Measurements from ENCODE around the gene SH3PXD2B. TPM values are rescaled to one million over a fixed set of nuclear protein-coding genes. Genes with fewer than 3 reads are reported as not detected.

Gene SH3PXD2B
- total and polyA plus RNA-seq, 10 of the 15 experiments (the other 5 are each of a cell fraction or from before 2014, with no cell fraction given): 0.05 to 1.6 (median 0.57) TPM

DNA sequence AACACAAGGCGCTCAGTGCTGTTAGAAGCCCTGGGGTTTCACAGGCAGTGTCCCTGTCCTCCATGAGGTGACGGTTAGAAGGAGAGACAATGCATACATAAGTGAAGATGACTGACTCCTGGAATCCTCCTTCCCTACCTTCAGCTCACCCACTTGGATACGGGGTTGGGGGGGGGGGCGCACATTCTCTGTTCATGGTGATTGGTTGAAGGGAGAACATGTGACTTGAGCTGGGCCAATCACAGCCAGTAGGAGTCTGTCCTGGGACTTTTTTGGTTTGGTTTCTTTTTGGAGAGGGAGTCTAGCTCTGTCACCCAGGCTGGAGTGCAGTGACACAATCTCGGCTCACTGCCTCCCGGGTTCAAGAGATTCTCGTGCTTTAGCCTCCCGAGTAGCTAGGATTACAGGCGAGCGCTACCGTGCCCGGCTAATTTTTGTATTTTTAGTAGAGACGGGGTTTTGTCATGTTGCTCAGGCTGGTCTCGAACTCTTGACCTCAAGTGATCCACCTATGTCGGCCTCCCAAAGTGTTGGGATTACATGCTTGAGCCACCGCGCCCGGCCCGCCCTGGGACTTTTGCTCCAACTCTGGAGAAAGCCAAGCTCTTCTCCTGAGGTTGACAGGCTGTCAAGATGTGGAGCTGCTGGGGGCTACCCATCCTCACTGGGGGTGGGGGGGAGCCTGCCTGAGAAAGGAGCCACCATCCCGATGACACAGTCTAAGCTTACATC lies 30.8 kb downstream of the SH3PXD2B start:
- TF ChIP-seq NFYB (IDR thresholded peaks at IDR 0.05; ENCODE audit: insufficient read depth, low read depth, low read length): peak; percentile 71
- no peak for TF ChIP-seq NFYA (IDR thresholded peaks at IDR 0.05; ENCODE audit: borderline replicate concordance, low read depth, low read length)
- intact Hi-C loops (cut with micrococcal nuclease; ENCODE audit: unreplicated experiment) (no loop called here), in situ Hi-C loops (cut with MboI) (no loop called here)
- H3K27ac ChIP-seq (ENCODE audit: control insufficient read depth, insufficient read depth): no peak overlapping the region
- H3K36me3 ChIP-seq (ENCODE audit: control insufficient read depth in 2 of 2, insufficient read depth in 2 of 2, low read length in 1 of 2): no peaks in the 10 kb centered on the region
- no peak for ATAC-seq
- no peak overlapping the region for H3K4me2 ChIP-seq (ENCODE audit: control insufficient read depth, insufficient read depth)
- H3K27me3 ChIP-seq (replicated peaks in 1 of 2; ENCODE audit: control insufficient read depth in 2 of 2, insufficient read depth in 2 of 2, low read length in 1 of 2): no peaks in the 10 kb centered on the region; a peak in 1 of 4 replicates
- CTCF ChIA-PET: no interaction called here
- H3K79me2 ChIP-seq (ENCODE audit: control insufficient read depth, insufficient read depth, low read length): no peaks in the 10 kb centered on the region
- no peak overlapping the region for H3K9ac ChIP-seq (ENCODE audit: control insufficient read depth, insufficient read depth, low read length)
- RAD21 ChIA-PET (ENCODE audit: unreplicated experiment): no interaction called here
- H3K9me3 ChIP-seq (replicated peaks; ENCODE audit: control insufficient read depth, insufficient read depth, low read length): no peaks in the 10 kb centered on the region
- DNase-seq (ENCODE audit: low read depth, low spot score): no peak
- POLR2A ChIA-PET: no interaction called here
- no TSS peak for BruUV-seq (replicated peaks)
- no peak overlapping the region for H3K4me3 ChIP-seq
- H4K20me1 ChIP-seq (ENCODE audit: control insufficient read depth, insufficient read depth): no peaks in the 10 kb centered on the region
- FAIRE-seq: no peak
- no peak overlapping the region for H2AFZ ChIP-seq (ENCODE audit: control insufficient read depth, low read depth, low read length)
- H3K4me1 ChIP-seq (ENCODE audit: control insufficient read depth, insufficient read depth, low read length): no peaks in the 10 kb centered on the region
- SMC1A ChIA-PET (ENCODE audit: uncharacterized antibody, unreplicated experiment): interaction anchor here (0.9 kb wide), 1 partner anchor 12 kb away, joined by 3 read pairs; no protein-coding TSS in a partner anchor
- 75% methylated on average over 20 of the region's 20 CpGs for WGBS (ENCODE audit: insufficient coverage, insufficient replicate concordance, low lambda C conversion rate, missing lambda C conversion rate)

DNA sequence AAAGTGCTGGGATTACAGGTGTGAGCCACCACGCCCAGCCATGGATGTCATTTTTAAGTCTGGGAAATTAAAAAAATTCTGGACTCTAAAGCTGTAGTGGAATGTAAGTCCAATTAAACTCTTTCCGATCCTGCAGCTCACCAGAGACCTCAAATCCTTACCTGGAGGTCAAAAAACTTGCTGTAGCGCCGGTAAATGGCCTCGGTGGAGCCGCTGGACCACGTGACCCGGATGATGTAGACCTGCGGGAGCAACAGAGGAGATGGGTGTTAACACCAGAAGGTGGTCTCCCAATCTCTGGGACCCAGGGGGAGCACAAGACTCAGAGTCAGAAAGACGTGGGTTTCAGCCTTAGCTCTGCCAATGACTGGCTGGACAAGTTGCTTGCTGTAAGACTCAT lies 32.1 kb downstream of the SH3PXD2B start:
- no peak overlapping the region for H3K4me2 ChIP-seq (ENCODE audit: control insufficient read depth, insufficient read depth)
- no peak overlapping the region for H2AFZ ChIP-seq (ENCODE audit: control insufficient read depth, low read depth, low read length)
- SMC1A ChIA-PET (ENCODE audit: uncharacterized antibody, unreplicated experiment): no interaction called here
- H3K9me3 ChIP-seq (replicated peaks; ENCODE audit: control insufficient read depth, insufficient read depth, low read length): no peaks in the 10 kb centered on the region
- intact Hi-C loops (cut with micrococcal nuclease; ENCODE audit: unreplicated experiment) (no loop called here), in situ Hi-C loops (cut with MboI) (no loop called here)
- no TSS peak for BruUV-seq (replicated peaks)
- WGBS (ENCODE audit: insufficient coverage, insufficient replicate concordance, low lambda C conversion rate, missing lambda C conversion rate): 46% methylated on average over 10 of the region's 10 CpGs
- FAIRE-seq (no peak), ATAC-seq (no peak), DNase-seq (ENCODE audit: low read depth, low spot score) (no peak)
- no peaks in the 10 kb centered on the region for H3K79me2 ChIP-seq (ENCODE audit: control insufficient read depth, insufficient read depth, low read length)
- no peaks in the 10 kb centered on the region for H3K36me3 ChIP-seq (ENCODE audit: control insufficient read depth in 2 of 2, insufficient read depth in 2 of 2, low read length in 1 of 2)
- H4K20me1 ChIP-seq (ENCODE audit: control insufficient read depth, insufficient read depth): no peaks in the 10 kb centered on the region
- RAD21 ChIA-PET (ENCODE audit: unreplicated experiment): no interaction called here
- POLR2A ChIA-PET: no interaction called here
- H3K9ac ChIP-seq (ENCODE audit: control insufficient read depth, insufficient read depth, low read length): no peak overlapping the region
- TF ChIP-seq CBFB (IDR thresholded peaks at IDR 0.05; ENCODE audit: low read depth): no peak
- no peak for TF ChIP-seq BMI1 (IDR thresholded peaks at IDR 0.05; ENCODE audit: borderline replicate concordance)
- TF ChIP-seq RFX5 (IDR thresholded peaks at IDR 0.05; ENCODE audit: low read depth, low read length): no peak
- no peak for TF ChIP-seq NBN (IDR thresholded peaks at IDR 0.05)
- TF ChIP-seq, protein P1, sequence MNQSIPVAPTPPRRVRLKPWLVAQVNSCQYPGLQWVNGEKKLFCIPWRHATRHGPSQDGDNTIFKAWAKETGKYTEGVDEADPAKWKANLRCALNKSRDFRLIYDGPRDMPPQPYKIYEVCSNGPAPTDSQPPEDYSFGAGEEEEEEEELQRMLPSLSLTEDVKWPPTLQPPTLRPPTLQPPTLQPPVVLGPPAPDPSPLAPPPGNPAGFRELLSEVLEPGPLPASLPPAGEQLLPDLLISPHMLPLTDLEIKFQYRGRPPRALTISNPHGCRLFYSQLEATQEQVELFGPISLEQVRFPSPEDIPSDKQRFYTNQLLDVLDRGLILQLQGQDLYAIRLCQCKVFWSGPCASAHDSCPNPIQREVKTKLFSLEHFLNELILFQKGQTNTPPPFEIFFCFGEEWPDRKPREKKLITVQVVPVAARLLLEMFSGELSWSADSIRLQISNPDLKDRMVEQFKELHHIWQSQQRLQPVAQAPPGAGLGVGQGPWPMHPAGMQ (IDR thresholded peaks at IDR 0.05; ENCODE audit: borderline replicate concordance): no peak
- no peaks in the 10 kb centered on the region; a peak in 1 of 4 replicates for H3K27me3 ChIP-seq (replicated peaks in 1 of 2; ENCODE audit: control insufficient read depth in 2 of 2, insufficient read depth in 2 of 2, low read length in 1 of 2)
- no peak overlapping the region for H3K27ac ChIP-seq (ENCODE audit: control insufficient read depth, insufficient read depth)
- H3K4me3 ChIP-seq: no peak overlapping the region
- no peaks in the 10 kb centered on the region for H3K4me1 ChIP-seq (ENCODE audit: control insufficient read depth, insufficient read depth, low read length)
- CTCF ChIA-PET: no interaction called here

All from GM12878 (cell line).